HG03060 (cell line): Measurements from ENCODE around the gene EXOSC10.
"Not testable (repeated sequence)": the region's sequence is repeated elsewhere in the genome, so short reads cannot be mapped to it uniquely, and the experiment has no call there.

Experiments used
- ATAC-seq: cut with Tn5 transposase; IDR thresholded peaks from one replicate; pipeline ENCODE4 v1.9.1; 2021; ENCODE audit warnings: low read depth, moderate number of reproducible peaks; ENCODE audit not compliant: unreplicated experiment

EXOSC10 gene

GRCh38 chr1:11114966-11115365 lies 15.3 kb upstream of the EXOSC10 start:
- ATAC-seq: no peak

GRCh38 chr1:11109047-11109760 lies 9.5 kb upstream of the EXOSC10 start:
- ATAC-seq: no peak

- no peak for ATAC-seq
Observed at GRCh38 chr1:11107599-11107998, 7.9 kb upstream of the EXOSC10 start.

DNA sequence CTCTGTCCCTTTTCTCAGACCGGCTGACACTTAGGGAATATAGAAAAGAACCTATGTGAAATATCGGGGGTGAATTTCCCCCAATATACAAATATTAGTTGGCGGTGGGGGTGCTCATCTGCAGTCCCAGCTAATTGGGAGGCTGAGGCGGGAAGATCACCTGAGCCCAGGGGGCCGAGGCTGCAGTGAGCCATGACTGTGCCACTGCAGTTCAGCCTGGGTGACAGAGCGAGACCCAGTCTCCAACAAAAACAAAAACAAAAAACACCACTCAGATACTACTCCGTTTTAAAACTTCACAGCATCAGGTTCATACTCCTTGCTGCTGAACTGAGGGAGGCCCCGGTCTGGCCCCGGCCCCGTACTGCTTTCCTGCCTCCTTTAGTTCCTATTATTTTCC lies 5.9 kb upstream of the EXOSC10 start:
- no peak for ATAC-seq

GRCh38 chr1:11101347-11101746 lies 1.7 kb upstream of the EXOSC10 start:
- no peak for ATAC-seq

DNA sequence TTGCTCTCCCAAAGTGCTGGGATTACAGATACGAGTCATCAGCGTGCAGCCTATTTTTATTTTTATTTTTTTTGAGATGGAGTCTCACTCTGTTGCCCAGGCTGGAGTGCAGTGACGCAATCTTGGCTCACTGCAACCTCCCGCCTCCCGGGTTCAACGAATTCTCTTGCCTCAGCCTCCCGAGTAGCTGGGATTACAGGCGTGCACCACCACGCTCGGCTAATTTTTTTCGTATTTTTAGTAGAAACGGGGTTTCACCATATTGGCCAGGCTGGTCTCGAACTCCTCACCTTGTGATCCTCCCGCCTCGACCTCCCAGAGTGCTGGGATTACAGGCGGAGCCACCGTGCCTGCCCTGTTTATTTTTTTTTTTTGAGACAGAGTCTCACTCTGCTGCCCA lies 1.1 kb upstream of the EXOSC10 start:
- not testable (repeated sequence) for ATAC-seq

GRCh38 chr1:11100149-11100493 lies 452 bp upstream of the EXOSC10 start:
- ATAC-seq: no peak

DNA sequence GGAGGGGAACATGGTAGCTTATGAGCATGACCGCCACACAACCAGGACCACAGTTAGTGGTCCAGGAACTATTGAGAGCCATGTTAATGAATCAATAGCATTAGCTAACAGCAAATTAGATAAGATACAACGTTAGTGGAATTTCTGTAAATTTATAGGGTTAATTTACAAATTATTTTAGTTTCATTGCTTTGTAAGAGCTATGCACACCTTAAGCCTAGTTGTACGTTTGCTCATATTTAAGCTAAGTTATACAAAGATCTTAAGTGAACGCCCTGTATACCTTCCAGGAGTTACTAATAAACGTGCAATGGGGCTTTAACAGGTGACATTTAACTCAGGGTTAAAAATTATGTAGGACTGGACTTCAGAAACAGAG lies 749 bp downstream of the EXOSC10 start:
- no peak for ATAC-seq

DNA sequence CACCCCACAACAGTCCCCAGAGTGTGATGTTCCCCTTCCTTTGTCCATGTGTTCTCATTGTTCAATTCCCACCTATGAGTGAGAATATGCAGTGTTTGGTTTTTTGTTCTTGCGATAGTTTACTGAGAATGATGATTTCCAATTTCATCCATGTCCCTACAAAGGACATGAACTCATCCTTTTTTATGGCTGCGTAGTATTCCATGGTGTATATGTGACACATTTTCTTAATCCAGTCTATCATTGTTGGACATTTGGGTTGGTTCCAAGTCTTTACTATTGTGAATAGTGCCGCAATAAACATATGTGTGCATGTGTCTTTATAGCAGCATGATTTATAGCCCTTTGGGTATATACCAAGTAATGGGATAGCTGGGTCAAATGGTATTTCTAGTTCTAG lies 15.9 kb downstream of the EXOSC10 start:
- not testable (repeated sequence) for ATAC-seq

- no peak for ATAC-seq
Observed at GRCh38 chr1:11080931-11081330, 18.7 kb downstream of the EXOSC10 start.

DNA sequence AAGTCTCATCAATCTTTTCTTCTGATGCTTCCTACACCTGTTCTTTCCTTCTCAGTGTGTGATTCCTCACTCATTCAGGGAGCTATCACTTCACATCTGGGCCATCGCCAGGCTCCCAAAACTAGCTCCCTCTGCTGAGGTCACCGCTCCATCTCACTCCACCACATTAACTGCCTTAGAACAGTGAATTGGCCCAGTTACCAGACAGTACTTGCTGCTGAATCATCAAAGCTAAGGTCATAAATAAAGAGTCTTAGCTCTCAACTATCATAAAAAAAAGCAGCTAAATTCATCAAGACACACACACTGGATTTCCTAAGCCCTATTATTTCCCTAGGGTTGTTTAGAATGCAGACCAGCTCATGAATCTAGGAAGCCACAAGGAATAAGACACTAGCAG lies 21.0 kb downstream of the EXOSC10 start:
- ATAC-seq: no peak

GRCh38 chr1:11073398-11073797 lies 26.3 kb downstream of the EXOSC10 start:
- not testable (repeated sequence) for ATAC-seq

DNA sequence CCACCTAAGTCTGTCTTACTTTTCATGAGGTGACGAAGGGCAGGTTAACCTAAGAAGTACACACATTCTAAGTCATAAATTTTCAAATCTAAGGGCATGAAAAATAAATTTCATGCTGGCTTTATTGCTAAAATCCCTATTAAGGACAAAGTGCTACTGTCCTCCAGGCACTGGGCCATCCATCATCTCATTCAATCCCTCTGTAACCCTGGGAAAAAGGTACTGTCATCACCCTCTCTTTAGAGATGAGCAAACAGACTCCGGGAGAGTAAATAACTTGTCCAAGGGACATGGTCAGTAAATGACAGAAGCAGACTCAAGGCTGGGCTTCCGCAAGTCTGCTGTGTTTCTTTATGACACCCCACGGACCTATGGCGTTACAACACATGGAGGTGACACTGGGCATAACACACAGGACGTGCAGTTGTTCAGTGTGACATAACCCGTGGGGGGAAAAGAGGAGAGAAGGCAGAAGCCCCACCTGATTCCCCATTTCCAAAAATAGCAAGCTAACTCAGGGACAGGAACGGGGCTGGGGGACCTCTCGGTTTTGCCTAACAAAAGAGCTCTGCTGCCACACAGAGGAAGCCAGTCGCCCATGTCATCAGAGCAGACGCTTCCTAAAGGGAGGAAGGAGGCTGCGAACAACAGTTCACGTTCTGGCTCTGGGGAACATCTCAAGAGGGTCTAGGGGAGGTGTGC lies 27.3 kb downstream of the EXOSC10 start:
- no peak for ATAC-seq

- no peak for ATAC-seq
Observed at GRCh38 chr1:11071463-11072215, 28.0 kb downstream of the EXOSC10 start.

- ATAC-seq: no peak
Observed at GRCh38 chr1:11070876-11071275, 28.8 kb downstream of the EXOSC10 start.

DNA sequence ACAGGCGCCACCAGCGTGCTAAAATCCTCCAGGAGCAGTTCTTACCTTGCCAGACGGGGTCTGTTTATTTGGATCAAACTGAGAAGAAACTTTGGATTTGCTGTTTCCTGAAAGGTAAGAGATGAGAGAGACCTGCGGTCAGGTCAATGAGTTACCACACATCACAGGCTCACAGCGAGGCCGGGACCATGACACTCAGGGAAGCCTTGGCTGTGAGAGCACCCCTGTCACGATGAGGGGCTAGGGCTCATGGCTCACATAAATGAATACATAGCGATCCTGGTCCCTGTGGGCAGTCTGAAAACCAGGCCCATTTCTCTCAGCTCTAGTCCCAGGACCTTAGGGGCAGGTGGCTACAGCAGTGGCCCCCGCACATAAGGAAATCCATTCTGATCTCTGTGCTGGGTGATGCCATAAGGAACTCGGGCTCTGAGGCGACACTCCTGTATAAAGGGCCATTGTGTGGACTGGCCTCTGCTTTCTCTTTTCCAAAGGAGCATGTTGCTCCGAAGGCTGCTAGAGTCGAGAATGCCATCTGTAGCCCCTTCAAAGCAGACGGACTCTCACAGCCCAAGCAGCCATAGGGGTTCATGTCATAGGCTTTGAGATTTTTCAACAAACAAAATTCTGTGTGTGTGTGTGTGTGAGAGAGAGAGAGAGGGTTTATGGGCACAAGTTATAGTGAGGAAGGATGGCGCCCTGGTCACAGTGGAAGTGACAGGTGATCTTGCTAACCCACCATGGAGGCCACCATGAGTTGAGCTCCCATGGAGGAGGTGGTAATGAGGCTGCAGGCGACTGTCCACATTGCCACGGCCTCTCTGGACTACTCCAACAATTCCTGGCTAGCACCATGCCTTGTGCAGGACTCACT lies 30.8 kb downstream of the EXOSC10 start:
- ATAC-seq: no peak

DNA sequence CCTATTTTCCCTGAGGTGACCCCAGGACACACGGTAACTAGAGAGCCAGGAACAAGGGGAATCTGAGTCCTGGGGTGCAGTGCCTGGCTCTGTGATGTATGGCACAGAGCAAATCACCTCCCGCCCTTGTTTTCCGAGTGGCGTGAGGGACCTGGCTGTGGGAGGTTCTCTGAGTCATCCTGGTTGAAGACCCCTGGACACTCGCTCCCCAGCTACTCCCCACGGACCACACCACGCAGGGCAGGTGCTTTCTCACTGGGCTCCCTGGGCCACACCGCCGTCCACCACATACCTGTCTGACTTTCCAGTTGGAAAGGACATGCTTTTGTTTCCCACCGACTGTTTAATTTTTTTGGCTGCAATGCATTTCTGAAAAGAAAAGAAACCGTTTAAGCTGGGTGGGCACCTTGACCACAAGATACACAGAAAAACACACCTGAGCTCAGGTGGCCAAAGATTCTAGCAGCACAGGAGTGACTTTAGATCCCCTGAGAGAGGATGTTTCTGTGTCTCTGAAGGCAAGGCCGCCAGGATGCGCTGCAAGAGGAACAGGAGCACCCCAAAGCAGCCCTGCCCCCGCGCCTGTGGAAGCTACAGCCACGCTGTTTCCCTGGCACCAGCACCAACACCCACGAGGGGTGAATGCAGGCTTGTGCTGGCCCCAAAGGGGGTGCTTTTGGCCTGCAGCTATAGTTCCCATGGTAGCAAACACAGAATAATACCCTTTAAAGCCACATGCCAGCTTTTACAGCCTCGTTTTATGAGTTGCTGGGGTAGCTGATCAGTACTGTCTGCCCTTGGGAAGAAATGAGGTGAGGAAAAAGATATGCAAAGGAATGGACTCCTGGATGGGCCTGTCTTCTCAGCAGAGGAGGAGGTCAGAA lies 31.7 kb downstream of the EXOSC10 start:
- no peak for ATAC-seq

DNA sequence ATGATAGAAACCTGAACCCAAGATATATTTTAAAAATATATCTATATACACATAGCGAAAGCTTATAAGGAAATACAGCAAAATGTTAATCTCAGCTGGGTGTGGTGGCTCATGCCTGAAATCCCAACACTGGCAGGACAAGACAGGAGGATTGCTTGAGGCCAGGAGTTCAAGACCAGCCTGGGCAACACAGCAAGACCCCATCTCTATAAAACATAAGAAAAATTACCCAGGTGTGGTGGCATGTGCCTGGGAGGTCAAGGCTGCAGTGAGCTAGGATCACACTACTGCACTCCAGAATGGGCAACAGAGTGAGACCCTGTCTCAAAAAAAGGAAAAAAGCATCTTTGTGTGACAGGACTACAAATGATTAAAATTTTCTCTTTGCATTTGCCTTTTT lies 33.9 kb downstream of the EXOSC10 start:
- no peak for ATAC-seq

DNA sequence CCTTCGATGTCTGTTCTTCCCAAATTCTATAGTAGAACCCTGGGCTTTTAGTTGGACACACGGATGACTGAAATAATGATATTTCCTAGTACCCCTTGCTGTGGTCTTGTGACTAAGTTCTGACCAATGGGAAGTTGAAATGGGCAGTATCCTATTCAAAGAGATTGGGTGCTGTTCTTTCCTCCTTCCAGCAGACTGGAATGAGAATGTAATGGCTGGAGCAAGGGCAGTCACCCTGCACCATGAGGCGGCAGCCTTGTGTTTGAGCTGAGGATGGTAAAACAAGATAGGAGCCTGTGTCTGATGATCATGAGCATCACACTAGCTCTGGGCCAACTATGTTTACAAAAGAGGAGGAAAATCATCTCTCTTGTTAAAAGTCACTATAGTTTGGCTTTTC lies 34.7 kb downstream of the EXOSC10 start:
- no peak for ATAC-seq
